Measurements from ENCODE around the gene FKBP3.

FKBP3 gene

DNA sequence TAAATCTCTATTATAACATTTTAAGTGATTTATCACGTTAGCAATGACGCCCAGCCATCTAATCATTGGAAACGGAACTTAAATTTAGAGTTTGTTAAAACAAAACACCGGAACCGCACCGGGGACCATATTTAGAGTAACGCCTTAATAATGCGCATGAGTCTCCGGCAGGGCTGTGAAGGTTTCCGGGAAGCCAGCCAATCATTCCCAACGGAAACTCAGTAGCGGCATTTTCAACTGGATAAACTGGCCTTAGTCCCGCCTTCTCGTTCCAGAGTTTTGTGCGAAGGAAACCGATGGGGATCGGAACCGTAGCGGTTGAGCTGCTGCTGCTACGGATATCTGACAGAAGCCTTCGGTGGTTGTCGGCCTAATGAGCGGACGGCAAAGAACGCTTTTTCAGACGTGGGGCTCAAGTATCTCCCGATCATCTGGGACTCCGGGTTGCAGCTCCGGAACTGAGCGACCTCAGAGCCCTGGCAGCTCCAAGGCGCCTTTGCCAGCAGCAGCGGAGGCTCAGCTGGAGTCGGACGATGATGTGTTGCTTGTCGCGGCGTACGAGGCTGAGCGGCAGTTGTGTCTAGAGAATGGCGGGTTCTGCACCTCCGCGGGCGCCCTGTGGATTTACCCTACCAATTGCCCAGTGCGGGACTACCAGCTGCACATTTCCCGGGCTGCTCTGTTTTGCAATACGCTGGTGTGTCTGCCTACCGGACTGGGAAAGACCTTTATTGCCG, 1.5 kb upstream of the FKBP3 start, which contains the start of gene FANCM:
FANCM (plus strand) TSS at position 272 of the 737 bp plus-strand sequence; CDS start at position 374, 102 bp downstream.
- H3K4me3 ChIP-seq (ENCODE audit: low read depth, low read length), result peak within 1 kb of the TSS; percentile 79
- TF ChIP-seq, protein P1, sequence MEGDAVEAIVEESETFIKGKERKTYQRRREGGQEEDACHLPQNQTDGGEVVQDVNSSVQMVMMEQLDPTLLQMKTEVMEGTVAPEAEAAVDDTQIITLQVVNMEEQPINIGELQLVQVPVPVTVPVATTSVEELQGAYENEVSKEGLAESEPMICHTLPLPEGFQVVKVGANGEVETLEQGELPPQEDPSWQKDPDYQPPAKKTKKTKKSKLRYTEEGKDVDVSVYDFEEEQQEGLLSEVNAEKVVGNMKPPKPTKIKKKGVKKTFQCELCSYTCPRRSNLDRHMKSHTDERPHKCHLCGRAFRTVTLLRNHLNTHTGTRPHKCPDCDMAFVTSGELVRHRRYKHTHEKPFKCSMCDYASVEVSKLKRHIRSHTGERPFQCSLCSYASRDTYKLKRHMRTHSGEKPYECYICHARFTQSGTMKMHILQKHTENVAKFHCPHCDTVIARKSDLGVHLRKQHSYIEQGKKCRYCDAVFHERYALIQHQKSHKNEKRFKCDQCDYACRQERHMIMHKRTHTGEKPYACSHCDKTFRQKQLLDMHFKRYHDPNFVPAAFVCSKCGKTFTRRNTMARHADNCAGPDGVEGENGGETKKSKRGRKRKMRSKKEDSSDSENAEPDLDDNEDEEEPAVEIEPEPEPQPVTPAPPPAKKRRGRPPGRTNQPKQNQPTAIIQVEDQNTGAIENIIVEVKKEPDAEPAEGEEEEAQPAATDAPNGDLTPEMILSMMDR (IDR thresholded peaks at IDR 0.05; ENCODE audit: low read depth, low read length, missing control alignments), result no peak
- in situ Hi-C loops (cut with HindIII; ENCODE audit: low sequenced_read_pairs), result loop anchor here (25.0 kb wide), 1 partner anchor 174 kb away; the partner anchor contains the start of genes KLHL28 and TOGARAM1
- peak; percentile 99 for DNase-seq (ENCODE audit: low read depth)

DNA sequence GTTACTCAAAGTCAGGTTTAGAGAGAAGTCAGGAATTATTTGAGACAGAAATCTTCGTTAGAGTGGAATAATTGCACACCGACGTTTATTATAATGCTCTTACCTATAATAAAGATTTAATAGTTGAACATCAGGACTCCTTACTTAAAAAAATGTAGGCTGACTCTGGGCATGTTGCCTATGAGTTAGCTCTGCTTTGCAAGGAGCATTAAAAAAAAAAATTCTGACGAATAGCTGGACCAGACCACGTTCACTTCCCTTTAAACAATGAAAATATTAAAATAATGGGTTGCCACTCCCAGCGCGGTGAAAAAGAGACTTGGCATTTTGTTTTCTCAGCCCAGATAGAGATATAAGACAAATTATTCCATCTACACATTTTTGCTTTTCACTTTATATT, 875 bp upstream of the FKBP3 start:
- in situ Hi-C loops (cut with HindIII; ENCODE audit: low sequenced_read_pairs), result loop anchor here (25.0 kb wide), 1 partner anchor 173 kb away; the partner anchor contains the start of genes KLHL28 and TOGARAM1
- TF ChIP-seq, protein P1 (IDR thresholded peaks at IDR 0.05; ENCODE audit: low read depth, low read length, missing control alignments), result no peak
- peak overlapping the region; percentile 79 for H3K4me3 ChIP-seq (ENCODE audit: low read depth, low read length)
- DNase-seq (ENCODE audit: low read depth), result peak; percentile 18

DNA sequence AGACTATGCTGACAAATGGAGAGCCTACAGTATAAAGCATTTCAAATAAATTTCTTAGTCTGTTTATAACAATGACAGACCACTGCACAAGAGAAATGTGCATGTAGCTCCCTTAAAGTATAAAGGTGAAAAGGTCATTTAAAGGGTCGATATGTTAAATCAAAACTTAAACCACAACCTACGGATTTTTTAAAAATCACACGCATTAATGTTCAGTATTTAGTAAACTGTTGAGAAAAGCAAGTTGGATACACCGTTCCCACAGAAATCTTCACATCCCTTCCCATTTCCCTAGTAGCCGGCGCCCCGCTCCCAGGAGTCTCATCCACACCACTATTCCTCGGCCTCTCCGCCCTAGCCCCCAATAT, 614 bp downstream of the FKBP3 start:
- no peak for DNase-seq (ENCODE audit: low read depth)
- in situ Hi-C loops (cut with HindIII; ENCODE audit: low sequenced_read_pairs), result loop anchor here (25.0 kb wide), 1 partner anchor 171 kb away; the partner anchor contains the start of genes KLHL28 and TOGARAM1
- TF ChIP-seq, protein P1 (IDR thresholded peaks at IDR 0.05; ENCODE audit: low read depth, low read length, missing control alignments), result no peak
- H3K4me3 ChIP-seq (ENCODE audit: low read depth, low read length), result peak overlapping the region; percentile 79

DNA sequence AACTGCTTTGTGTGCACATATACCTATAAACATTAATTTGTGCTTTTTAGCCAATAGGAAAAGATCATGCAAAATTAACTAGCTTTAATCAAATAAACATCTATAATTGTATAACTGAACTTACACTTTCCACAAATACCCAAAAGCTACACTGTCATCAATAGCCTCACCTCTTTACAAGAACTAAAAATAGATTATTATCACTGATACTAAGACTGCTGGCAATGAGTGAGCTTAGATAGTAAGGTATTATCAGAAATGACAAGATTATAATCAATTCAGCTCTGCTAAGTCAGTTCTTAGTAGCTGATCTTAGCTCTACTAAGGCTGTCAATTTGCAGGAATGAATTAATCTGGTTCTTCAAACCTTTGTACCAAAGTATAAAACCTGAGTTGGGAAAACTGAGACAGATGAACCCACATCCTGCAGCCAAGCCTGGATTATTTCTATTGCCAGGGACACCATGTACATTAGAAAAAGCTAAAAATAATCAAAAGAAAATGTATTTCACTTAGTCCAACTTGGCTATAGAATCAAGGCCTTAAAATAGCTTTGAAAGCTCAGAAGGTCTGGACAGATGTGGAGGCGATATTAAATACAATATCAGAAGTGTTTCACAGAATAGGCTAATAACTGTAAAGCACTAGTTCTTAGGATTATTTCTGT, 5.2 kb downstream of the FKBP3 start:
- TF ChIP-seq, protein P1 (IDR thresholded peaks at IDR 0.05; ENCODE audit: low read depth, low read length, missing control alignments), result no peak
- no peak for DNase-seq (ENCODE audit: low read depth)
- in situ Hi-C loops (cut with HindIII; ENCODE audit: low sequenced_read_pairs), result loop anchor here (25.0 kb wide), 1 partner anchor 167 kb away; the partner anchor contains the start of genes KLHL28 and TOGARAM1
- no peak overlapping the region for H3K4me3 ChIP-seq (ENCODE audit: low read depth, low read length)

DNA sequence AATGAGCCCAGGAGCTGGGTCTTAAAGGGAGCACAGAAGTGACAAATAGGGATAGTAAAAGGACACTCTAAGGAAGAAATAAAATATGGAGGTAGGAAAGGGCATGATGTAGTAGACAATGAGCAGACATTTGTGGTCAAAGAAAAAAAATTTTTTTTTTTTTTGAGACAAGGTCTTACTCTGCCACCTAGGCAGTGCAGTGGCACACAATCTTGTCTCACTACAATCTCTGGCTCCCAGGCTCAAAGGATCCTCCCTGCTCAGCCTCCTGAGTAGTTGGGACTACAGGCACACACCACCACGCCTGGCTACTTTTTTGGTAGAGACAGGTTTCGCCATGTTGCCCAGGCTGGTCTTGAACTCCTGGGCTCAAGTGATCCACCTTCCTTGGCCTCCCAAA, 8.5 kb downstream of the FKBP3 start:
- in situ Hi-C loops (cut with HindIII; ENCODE audit: low sequenced_read_pairs), result loop anchor here (25.0 kb wide), 1 partner anchor 163 kb away; the partner anchor contains the start of genes KLHL28 and TOGARAM1
- TF ChIP-seq, protein P1 (IDR thresholded peaks at IDR 0.05; ENCODE audit: low read depth, low read length, missing control alignments), result no peak
- DNase-seq (ENCODE audit: low read depth), result no peak
- H3K4me3 ChIP-seq (ENCODE audit: low read depth, low read length), result no peak overlapping the region

DNA sequence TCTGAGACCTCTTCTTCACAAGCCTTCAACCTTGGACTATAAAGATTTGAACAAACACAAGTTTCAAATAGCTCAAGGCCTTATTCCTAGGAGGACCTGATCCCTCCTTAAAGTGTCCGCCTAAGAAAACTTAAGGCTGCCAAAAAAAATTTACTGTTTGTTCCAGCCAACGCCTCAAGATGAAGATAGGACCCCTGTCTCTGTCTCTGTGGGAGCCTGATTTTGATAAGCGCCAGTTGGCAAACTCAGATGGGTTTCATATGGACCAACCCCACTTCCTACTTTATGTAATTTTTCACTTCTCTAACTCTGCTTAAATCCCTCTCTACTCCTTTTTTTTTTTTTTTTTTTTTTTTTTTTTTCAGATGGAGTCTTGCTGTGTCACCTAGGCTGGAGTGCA, 11.0 kb downstream of the FKBP3 start:
- in situ Hi-C loops (cut with HindIII; ENCODE audit: low sequenced_read_pairs), result no loop called here
- TF ChIP-seq, protein P1 (IDR thresholded peaks at IDR 0.05; ENCODE audit: low read depth, low read length, missing control alignments), result no peak
- no peak overlapping the region for H3K4me3 ChIP-seq (ENCODE audit: low read depth, low read length)
- DNase-seq (ENCODE audit: low read depth), result no peak
